ENCODE data around the gene GSG1.

GSG1 gene

GRCh38 chr12:13133886-13134285 lies 30.4 kb upstream of the GSG1 start:
- CTCF ChIA-PET, result no interaction called here

GRCh38 chr12:13130981-13131380 lies 27.5 kb upstream of the GSG1 start:
- no peak for TF ChIP-seq CTCF (conservative IDR thresholded peaks at IDR 0.05; ENCODE audit: low read depth)
- POLR2A ChIA-PET (ENCODE audit: low non-redundant PET), result no interaction called here
- no peak for DNase-seq (ENCODE audit: low spot score)
- no peak overlapping the region for H3K27ac ChIP-seq
- CTCF ChIA-PET, result interaction anchor here (0.6 kb wide), 1 partner anchor 37 kb away, joined by 3 read pairs; no protein-coding TSS in a partner anchor

More at GRCh38 chr12:13133886-13134285, 30.4 kb upstream of the GSG1 start:
- no peak for TF ChIP-seq CTCF (conservative IDR thresholded peaks at IDR 0.05; ENCODE audit: low read depth)
- POLR2A ChIA-PET (ENCODE audit: low non-redundant PET), result no interaction called here
- H3K27ac ChIP-seq, result no peak overlapping the region
- DNase-seq (ENCODE audit: low spot score), result no peak

GRCh38 chr12:13128291-13128965 lies 25.0 kb upstream of the GSG1 start:
- no peak for DNase-seq (ENCODE audit: low spot score)
- no peak for TF ChIP-seq CTCF (conservative IDR thresholded peaks at IDR 0.05; ENCODE audit: low read depth)
- ChIA-PET POLR2A (ENCODE audit: low non-redundant PET) (no interaction called here), CTCF (no interaction called here)
- no peak overlapping the region for H3K27ac ChIP-seq

- TF ChIP-seq CTCF (conservative IDR thresholded peaks at IDR 0.05; ENCODE audit: low read depth), result no peak
- H3K27ac ChIP-seq, result no peak overlapping the region
- CTCF ChIA-PET, result no interaction called here
- POLR2A ChIA-PET (ENCODE audit: low non-redundant PET), result no interaction called here
- no peak for DNase-seq (ENCODE audit: low spot score)
Observed at GRCh38 chr12:13127444-13127843, 24.0 kb upstream of the GSG1 start.

GRCh38 chr12:13126494-13126893 lies 23.0 kb upstream of the GSG1 start:
- DNase-seq (ENCODE audit: low spot score), result no peak
- ChIA-PET POLR2A (ENCODE audit: low non-redundant PET) (no interaction called here), CTCF (interaction anchor here (0.7 kb wide), 1 partner anchor 28 kb away, joined by 3 read pairs; no protein-coding TSS in a partner anchor)
- no peak for TF ChIP-seq CTCF (conservative IDR thresholded peaks at IDR 0.05; ENCODE audit: low read depth)
- no peak overlapping the region for H3K27ac ChIP-seq

- no peak overlapping the region for H3K27ac ChIP-seq
- no peak for DNase-seq (ENCODE audit: low spot score)
- no peak for TF ChIP-seq CTCF (conservative IDR thresholded peaks at IDR 0.05; ENCODE audit: low read depth)
- ChIA-PET POLR2A (ENCODE audit: low non-redundant PET) (no interaction called here), CTCF (no interaction called here)
Observed at GRCh38 chr12:13125996-13126395, 22.5 kb upstream of the GSG1 start.
